GM19438 (cell line): ENCODE data around the gene PACSIN2.
A peak's percentile ranks its signal among the peaks of the same experiment; 100 is the strongest.

Experiments used
- ATAC-seq: cut with Tn5 transposase; IDR thresholded peaks from one replicate; pipeline ENCODE4 v1.9.1; 2021; ENCODE audit warnings: low read depth; ENCODE audit not compliant: unreplicated experiment

PACSIN2 gene

DNA sequence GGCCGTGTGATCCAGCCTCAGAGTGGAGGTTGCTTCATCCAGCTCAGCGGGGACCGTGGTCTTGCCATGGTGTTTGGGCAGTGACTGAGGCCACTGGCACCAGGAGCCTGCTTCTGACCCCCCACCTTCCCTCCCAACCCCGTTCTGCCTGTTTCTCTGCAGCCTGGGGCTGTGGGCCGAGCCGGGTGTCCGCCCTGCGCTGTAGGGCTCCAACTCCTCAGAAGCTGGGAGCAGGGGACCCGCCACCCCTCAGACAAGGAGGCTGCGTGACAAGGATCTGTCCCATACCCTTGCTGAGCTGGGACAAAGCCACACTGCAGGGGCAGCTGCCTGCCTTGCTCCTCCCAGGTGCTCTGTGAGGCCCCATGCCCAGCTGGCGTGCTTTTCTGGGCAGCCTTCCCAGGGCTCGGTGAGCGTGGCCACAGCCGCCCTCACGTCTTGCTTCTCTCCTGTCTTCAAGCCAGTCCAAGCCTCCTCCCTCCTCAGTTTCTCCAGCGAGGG, 146.1 kb downstream of the PACSIN2 start:
- ATAC-seq, result no peak

DNA sequence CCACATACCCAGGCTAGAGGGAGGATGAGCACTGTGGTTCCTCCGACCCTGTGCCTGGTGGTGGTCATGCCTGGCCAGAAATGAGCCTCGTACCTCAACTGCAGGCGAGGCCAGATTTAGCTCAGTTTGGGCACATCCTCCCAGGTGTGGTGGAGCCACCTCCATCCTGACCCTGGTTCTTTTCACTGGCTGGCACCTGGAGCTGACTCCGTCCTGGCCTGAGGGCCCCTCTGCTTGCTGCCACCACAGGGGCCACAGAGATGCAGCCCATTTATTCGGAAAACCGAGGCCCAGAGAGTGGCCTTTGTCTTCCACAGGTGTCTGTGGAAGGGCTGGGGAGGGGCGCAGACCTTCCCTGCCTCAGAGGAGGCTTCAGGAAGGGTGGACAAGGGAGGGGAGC, 148.8 kb downstream of the PACSIN2 start:
- no peak for ATAC-seq

DNA sequence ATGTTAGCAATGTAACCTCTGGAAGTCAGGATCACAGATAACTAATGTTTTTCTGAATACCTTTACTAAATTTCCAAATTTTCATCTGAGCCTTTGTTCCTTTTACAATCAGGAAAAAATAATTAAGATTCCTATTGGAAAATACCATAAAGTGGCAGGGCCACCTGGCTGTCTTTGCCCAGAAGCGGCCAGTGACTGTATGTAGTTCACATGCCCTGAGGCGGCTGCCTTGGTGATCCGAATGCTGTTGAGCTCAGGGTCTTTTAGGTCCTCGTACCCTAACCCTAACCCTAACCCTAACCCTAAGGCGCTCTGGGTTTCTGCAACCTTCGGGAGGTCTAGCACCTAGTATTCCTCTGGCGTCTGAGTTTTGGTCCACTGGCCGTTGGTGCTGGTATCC, 149.4 kb downstream of the PACSIN2 start:
- ATAC-seq, result no peak

DNA sequence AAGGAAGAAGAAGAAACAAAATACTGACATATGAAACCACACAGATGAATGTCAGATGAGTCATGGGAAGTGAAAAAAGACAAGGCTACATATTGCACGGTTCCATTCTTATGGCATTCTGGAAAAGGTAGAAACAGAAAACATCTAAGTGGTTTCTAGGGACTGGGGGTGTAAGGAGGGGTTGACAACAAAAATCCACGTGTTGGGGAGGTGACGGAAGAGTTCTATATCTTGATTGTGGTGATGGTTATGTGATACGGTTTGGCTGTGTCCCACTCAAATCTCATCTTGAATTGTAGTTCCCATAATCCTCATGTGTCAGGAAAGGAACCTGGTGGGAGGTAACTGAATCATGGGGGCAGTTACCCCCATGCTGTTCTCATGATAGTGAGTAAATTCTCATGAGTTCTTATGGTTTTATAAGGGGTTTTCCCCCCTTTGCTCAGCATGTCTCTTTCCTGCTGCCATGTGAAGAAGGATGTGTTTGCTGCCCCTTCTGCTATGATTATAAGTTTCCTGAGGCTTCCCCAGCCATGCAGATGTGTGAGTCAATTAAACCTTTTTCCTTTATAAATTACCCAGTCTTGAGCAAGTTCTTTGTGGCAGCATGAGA, 151.5 kb downstream of the PACSIN2 start:
- ATAC-seq, result no peak

DNA sequence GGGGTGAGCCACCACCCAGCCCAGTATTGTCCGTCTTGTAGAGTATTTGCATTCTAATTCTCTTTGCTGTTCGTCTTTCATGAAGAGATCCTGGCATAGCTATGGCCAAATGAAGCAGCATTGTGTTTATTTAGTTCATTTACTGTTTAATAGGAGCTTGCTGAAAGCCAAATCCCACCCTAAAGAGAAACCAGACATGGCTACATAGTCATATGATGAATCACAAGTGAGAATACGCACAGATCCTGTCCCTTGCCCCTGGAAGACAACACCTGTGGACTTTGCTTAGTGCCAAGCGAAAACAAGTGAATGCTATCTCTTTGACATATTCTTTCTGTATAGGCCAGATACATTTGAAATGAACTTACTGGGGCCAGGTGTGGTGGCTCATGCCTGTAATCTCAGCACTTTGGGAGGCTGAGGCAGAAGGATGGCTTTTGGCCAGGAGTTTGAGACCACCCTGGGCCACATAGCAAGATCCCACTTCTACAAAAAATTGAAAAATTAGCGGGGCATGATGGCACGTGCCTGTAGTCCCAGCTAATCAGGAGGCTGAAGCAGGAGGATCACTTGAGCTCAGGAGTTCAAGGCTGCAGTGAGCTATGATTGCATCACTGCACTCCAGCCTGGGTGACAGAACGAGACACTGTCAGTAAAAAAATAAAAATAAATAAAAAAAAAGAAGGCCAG, 152.8 kb downstream of the PACSIN2 start:
- ATAC-seq, result no peak

DNA sequence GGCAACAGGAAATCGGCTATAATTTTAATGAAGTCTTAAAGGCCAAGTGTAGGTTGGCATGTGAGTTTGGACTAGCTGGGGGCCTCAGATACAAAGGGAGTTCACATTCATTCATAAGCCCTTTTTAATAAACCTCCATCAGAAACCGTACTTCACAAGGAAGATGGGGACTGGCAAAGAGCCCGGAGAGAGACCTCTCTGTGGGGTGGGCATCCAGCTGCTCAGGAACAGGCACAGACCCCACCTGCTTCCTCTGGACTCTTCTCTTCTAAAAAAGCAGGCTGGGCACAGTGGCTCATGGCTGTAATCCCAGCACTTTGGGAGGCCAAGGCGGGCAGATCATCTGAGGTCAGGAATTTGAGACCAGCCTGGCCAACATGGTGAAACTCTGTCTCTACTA, 154.0 kb downstream of the PACSIN2 start:
- ATAC-seq, result no peak

DNA sequence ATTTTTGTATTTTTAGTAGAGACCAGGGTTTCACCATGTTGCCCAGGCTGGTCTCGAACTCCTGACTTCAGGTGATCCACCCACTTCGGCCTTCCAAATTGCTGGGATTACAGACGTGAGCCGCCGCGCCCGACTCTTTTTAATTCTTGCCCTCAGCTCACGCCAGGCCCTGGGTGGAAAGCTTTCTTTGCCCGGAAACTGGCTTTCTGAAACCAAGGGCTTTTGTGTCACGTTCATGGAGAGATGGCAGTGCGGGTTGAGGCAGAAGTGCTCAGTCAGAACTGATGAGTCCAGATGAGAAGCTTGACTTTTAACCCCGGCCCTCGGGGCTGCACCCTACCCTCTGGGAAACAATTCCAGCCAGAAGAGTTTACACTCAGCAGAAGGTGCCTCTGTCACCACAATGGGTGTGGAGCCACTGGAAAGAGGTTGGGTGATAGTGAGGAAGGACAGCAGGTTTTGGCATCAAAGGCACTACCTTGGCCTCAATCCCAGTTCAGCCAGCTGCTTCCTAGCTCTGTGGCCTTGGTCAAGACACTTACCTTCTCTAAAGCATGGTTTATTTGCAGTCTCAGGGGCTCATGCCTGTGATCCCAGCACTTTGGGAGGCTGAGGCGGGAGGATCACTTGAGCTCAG, 157.0 kb downstream of the PACSIN2 start:
- ATAC-seq, result no peak

DNA sequence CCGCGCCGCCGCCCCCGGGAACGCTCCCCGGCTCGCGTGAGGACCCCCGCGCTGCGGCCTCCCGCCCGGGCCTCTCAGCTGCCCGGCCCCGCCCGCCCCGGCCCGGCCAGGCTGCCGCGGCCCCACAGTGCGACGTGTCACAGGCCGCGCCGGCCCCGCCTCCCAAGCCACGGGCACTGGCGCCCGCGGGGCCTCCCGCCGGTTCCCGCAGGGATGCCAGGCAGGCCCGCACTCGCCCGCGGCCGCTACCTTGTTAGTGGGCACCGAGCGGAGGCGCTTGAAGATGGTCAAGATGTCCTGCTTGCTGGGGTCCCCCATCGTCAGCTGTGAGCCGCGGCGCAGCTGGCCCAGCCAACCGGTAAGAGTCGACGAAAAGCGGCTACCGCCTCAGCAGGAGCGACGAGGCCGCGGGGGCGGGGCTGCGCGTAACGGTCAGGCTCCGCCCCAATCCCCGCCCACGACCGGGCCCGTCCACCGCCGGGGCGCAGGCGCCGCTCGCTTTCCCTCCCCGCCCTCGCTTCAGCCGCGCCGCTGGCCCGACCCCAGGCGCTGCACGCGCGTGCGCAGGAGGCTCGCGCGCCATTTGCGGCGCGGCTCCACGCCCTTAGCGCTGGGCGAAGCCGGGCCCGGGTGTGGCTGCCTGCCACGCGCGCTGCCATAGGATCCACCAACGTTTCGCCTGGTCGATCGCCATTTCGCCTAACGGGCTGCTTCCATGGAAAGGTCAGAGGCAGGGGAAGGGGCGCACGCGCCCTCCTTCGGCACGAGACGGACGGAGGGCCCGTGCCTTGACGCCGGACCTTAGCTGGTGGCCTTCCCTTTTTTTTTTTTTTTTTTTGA, 157.9 kb downstream of the PACSIN2 start, which contains the start of gene ARFGAP3:
TSS of gene ARFGAP3 (minus strand) at position 409 of the 840 bp plus-strand sequence. CDS start at position 318, 91 bp downstream.
- peak; percentile 76 for ATAC-seq

DNA sequence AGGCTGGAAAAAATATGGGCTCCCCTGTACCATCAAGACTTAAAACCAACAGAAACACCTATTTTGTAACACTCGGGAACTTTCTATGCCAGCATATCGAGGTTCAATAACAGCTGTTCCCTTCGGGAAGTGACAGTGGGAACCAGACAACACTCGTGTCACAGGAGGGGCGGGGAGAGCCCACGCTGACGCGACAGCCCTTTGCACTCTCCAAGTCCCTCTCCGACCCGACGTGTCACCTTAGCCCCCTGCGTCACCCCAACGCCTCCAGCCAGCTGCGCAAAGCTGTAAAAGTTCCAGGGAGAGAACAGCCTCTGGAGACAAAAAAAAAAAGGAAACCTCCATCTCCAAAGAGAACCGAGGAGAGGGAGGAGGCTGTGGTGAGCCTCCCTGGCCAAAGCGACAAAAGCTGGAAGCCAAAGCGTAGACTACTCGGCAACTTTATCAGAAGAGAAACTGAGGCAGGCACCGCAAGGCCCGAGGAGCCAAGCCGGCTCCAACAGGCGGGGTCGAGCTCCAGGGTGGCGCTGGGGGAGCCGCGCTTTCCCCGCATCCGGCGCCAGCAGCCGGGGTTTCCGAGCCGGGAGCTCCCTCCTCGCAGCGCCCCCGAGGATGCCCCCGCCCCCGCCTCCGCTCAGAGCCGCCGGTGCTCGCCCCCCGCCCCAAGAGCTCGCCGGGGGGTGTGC, 158.6 kb downstream of the PACSIN2 start:
- peak; percentile 31 for ATAC-seq

DNA sequence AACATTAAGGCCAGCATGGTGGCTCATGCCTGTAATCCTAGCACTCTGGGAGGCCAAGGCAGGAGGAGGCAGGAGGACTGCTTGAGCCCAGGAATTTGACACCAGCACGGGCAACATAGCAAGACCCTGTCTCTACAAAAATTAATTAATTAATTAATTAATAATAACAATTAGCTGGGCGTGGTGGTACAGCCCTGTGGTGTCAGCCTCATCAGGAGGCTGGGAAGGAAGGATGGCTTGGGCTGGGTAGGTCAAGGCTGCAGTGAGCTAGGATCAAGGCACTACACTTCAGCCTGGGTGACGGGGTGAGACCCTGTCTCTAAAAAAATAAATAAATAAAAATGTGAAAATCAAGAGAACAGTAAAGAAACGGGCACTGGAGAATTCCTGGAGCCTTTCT, 159.2 kb downstream of the PACSIN2 start:
- ATAC-seq, result no peak

DNA sequence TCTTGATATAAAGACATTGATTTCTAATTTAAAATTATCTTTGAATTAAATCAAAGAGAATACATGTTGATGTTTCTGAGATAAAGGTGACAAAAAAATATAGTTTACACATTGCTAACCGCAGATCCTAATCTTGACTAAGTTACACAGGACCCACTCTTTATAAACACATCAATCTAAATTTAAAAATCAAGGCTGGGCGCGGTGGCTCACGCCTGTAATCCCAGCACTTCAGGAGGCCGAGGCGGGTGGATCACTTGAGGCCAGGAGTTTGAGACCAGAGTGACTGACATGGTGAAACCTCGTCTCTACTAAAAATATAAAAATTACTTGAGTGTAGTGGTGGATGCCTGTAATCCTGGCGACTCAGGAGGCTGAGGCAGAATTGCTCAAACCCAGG, 159.7 kb downstream of the PACSIN2 start:
- ATAC-seq, result no peak

DNA sequence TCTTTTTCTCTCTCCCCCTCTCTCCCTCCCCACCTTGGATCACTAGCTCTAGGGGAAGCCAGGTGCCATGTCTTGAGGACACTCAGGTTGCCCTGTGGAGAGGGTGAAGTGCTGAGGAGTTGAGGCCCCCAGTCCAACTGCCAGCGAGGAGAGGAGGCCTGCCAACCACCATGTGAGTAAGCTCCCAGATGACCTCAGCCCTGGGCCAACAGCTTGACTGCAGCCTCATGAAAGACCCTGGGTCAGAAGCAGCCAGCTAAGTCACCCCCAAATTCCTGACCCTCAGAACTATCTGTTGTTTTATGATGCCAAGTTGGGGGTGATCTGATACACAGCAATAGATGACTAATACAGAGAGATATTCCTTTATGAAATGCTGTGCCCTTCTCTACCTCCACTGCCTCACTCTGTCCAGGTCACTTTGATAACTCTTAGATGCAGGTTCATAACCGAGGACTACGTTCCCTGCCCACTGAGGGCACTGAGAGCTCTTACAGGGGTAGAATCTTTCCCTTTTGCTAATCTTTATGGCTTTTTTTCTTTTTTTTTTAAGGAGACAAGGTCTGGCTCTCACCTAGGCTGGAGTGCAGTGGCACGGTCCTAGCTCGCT, 165.9 kb downstream of the PACSIN2 start:
- no peak for ATAC-seq

DNA sequence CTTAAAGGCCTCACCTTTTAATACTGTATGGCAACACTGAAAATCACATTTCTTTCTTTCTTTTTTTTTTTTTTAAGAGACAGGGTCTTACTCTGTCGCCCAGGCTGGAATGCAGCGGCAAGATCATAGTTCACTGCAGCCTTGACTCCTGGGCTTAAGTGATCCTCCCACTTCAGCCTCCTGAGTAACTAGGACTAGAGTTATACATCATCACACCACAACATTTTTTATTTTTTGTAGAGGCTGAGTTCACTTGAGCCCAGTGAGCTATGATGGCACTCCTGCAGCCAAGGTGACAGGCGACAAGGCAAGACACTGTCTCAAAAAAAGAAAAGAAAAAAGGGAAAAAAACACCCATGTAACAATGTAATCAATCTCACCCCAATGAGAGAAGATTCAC, 167.8 kb downstream of the PACSIN2 start:
- no peak for ATAC-seq

DNA sequence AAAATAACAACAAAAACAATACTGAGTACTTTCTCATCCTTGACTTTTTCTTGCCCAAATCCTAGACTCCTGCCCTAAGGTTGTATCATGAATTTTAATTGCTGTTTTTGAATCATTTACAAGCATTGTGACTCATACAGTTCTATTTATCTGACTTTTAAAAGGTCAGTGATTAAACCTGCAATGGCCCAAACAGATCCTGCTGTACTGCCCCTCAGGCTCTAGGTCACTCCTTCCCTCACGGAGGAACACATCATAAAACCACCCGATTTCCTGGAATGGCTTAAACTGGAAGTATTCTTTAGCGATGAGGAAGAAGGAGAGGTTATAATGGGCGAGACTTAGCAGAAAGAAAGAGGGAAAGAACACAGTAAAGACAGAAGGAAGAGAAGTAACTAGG, 170.2 kb downstream of the PACSIN2 start:
- no peak for ATAC-seq

DNA sequence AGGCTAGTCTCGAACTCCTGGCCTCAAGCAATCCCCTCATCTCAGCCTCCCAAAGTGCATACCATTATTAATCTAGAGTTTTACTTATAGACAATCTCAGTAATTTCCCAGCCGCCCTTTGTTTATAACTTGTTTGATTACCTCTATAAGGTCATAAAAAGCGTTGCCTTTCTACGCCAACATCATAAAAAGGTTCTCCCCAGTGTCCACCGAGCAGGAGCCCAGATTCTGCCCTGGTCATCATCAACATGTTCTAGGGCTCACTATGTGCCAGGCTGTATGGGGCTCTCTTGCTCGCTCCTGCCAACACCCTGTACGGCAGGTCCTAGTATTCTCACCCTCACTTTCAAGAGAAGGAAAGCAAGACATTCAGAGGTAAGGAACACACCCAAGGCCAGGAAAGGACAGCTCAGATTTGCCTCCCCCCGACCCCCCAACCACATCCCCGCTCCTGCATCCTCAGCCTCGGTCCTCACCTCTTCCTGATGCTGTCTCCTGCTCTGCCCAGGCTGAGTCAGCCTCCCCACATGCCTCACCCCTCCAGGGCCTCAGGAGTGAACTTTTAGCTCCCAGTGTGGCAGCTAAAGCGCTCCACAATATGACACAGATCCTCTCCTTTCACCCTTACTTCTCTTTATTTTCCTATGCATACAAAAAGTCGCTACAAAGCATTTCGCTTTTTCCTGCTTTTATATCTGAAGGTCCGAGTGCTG, 172.1 kb downstream of the PACSIN2 start:
- no peak for ATAC-seq

DNA sequence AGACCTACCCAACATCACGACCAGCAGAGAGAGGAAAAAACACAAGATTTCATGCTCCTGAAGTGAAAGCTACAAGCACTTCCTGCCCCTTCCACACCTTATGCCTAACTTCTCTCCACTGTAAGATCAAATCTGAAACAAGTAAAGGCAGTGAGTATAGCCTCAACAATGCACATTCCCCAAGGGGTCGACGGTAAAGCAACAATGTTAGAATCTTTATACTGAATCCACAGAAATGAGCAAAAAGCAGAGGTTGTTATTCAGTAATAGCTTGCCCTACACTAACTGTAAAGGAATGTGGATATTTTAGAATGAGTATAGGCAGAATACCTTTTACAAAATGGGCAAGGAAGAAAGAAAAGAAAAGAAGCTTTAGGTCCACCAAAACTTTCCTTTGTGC, 173.5 kb downstream of the PACSIN2 start:
- no peak for ATAC-seq

DNA sequence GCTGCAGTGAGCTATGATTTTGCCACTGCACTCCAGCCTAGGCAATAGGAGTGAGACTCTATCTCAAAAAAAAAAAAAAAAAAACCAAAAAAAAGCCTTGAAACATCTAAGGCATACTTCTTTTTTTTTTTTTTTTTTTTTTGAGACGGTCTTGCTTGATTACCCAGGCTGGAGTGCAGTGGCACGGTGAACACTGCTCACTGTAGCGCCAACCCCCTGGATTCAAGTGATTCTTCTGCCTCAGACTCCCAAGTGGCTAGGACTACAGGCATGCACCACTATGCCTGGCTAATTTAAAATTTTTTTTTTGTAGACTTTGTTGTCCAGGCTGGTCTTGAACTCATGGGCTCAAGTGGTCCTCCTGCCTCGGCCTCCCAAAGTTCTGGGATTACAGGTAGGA, 177.4 kb downstream of the PACSIN2 start:
- ATAC-seq, result no peak

DNA sequence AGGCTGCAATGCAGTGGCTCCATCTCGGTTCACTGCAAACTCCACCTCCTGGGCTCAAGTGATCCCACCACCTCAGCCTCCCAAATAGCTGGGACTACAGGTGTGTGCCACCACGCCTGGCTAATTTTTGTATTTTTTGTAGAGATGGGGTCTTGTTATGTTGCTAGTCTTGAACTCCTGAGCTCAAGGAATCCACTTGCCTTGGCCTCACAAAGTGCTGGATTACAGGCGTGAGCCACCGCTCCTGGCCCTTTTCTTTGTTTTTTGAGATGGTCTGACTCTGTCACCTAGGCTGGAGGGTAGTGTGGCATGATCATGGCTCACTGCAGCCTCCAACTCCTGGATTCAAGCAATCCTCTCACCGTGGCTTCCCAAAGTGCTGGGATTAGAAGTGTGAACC, 178.9 kb downstream of the PACSIN2 start:
- ATAC-seq, result no peak
